ENCODE data around the gene C11orf42. TPM values are rescaled to one million over a fixed set of nuclear protein-coding genes. Genes with fewer than 3 reads are reported as not detected.

The C11orf42 gene
- not detected for total RNA-seq
- polyA plus RNA-seq = not detected
- long read RNA-seq, donor 1 = 0 reads
- long read RNA-seq, donor 2, partial matches to known transcripts = 0 of 10 reads
- long read RNA-seq, donor 2, other reads (novel, unspliced or antisense) = 10 of 10 reads
- long read RNA-seq, donor 3 = 0 reads
- long read RNA-seq, donor 4 = 0 reads
- long read RNA-seq, donor 5 = 0 reads

GRCh38 chr11:6205366-6205765 lies at the start of gene C11orf42:
Gene C11orf42 (plus strand): TSS chr11:6205557. CDS start chr11:6205616, 59 bp downstream.
- H3K27me3 ChIP-seq (ENCODE audit: control insufficient read depth in 3 of 3, insufficient read depth in 3 of 3, low read length in 2 of 3) = no peaks in the 10 kb centered on the region
- peaks cover 3 to 14% (median 13%) of the 10 kb centered on the region in 4 donors for H3K36me3 ChIP-seq (ENCODE audit: control insufficient read depth in 4 of 4, insufficient read depth in 4 of 4, low read length in 4 of 4)
- ATAC-seq (ENCODE audit: insufficient read depth, low FRiP score) (no peak), DNase-seq (no peak)
- no peak within 1 kb of the TSS for H3K4me3 ChIP-seq
- WGBS, 2 donors = 91 to 94% methylated on average over 1 of the region's 1 CpG
- no peak within 1 kb of the TSS for H3K9ac ChIP-seq (ENCODE audit: insufficient read depth in 1 of 2, low read length in 2 of 2)
- TF ChIP-seq CTCF (IDR thresholded peaks at IDR 0.05; ENCODE audit: control extremely low read depth, extremely low read depth) = no peak
- H3K4me1 ChIP-seq (ENCODE audit: control insufficient read depth in 5 of 5, insufficient read depth in 5 of 5, low read length in 5 of 5) = no peaks in the 10 kb centered on the region
- no peaks in the 10 kb centered on the region for H3K9me3 ChIP-seq (ENCODE audit: control insufficient read depth in 4 of 4, insufficient read depth in 3 of 4, low read length in 3 of 4)
- no peak within 1 kb of the TSS for H3K27ac ChIP-seq (ENCODE audit: low read depth in 1 of 2, low read length in 1 of 2)

- 76 to 88% methylated on average over 7 of the region's 7 CpGs for WGBS, 2 donors
- TF ChIP-seq CTCF (IDR thresholded peaks at IDR 0.05; ENCODE audit: control extremely low read depth, extremely low read depth) = no peak
- H3K4me1 ChIP-seq (ENCODE audit: control insufficient read depth in 5 of 5, insufficient read depth in 5 of 5, low read length in 5 of 5) = no peaks in the 10 kb centered on the region
- no peak overlapping the region for H3K9ac ChIP-seq (ENCODE audit: insufficient read depth in 1 of 2, low read length in 2 of 2)
- DNase-seq (no peak), ATAC-seq (ENCODE audit: insufficient read depth, low FRiP score) (no peak)
- no peak overlapping the region for H3K27ac ChIP-seq (ENCODE audit: low read depth in 1 of 2, low read length in 1 of 2)
- no peaks in the 10 kb centered on the region for H3K27me3 ChIP-seq (ENCODE audit: control insufficient read depth in 3 of 3, insufficient read depth in 3 of 3, low read length in 2 of 3)
- no peak overlapping the region for H3K4me3 ChIP-seq
- no peaks in the 10 kb centered on the region for H3K36me3 ChIP-seq (ENCODE audit: control insufficient read depth in 4 of 4, insufficient read depth in 4 of 4, low read length in 4 of 4)
- H3K9me3 ChIP-seq (ENCODE audit: control insufficient read depth in 4 of 4, insufficient read depth in 3 of 4, low read length in 3 of 4) = peaks cover 0 to 3% (median 0%) of the 10 kb centered on the region in 4 donors
Observed at GRCh38 chr11:6156628-6157359, 48.6 kb upstream of the C11orf42 start.

- H3K9me3 ChIP-seq (ENCODE audit: control insufficient read depth in 4 of 4, insufficient read depth in 3 of 4, low read length in 3 of 4) = peaks cover 0 to 4% (median under 1%) of the 10 kb centered on the region in 4 donors
- H3K36me3 ChIP-seq (ENCODE audit: control insufficient read depth in 4 of 4, insufficient read depth in 4 of 4, low read length in 4 of 4) = no peaks in the 10 kb centered on the region
- H3K4me3 ChIP-seq = no peak within 1 kb of the TSS
- ATAC-seq (ENCODE audit: insufficient read depth, low FRiP score) (no peak), DNase-seq (no peak)
- no peak within 1 kb of the TSS for H3K27ac ChIP-seq (ENCODE audit: low read depth in 1 of 2, low read length in 1 of 2)
- no peaks in the 10 kb centered on the region for H3K27me3 ChIP-seq (ENCODE audit: control insufficient read depth in 3 of 3, insufficient read depth in 3 of 3, low read length in 2 of 3)
- no peak for TF ChIP-seq CTCF (IDR thresholded peaks at IDR 0.05; ENCODE audit: control extremely low read depth, extremely low read depth)
- no peak within 1 kb of the TSS for H3K9ac ChIP-seq (ENCODE audit: insufficient read depth in 1 of 2, low read length in 2 of 2)
- peaks cover 0 to 2% (median 0%) of the 10 kb centered on the region in 5 donors for H3K4me1 ChIP-seq (ENCODE audit: control insufficient read depth in 5 of 5, insufficient read depth in 5 of 5, low read length in 5 of 5)
- WGBS, 2 donors = 94 to 100% methylated on average over 1 of the region's 1 CpG
Observed at GRCh38 chr11:6170226-6170625, 35.1 kb upstream of the C11orf42 start, which contains the start of gene OR52B2. Gene OR52B2 (minus strand): TSS chr11:6170326. CDS start chr11:6170326, 0 bp downstream.

All from lung (tissue), 16 donors.